ENCODE measurements around the gene NEUROG1. TPM values are rescaled to one million over a fixed set of nuclear protein-coding genes. Genes with fewer than 3 reads are reported as not detected.
"Not testable (repeated sequence)": the region's sequence is repeated elsewhere in the genome, so short reads cannot be mapped to it uniquely, and the experiment has no call there.

NEUROG1 gene
- total RNA-seq, 4 donors from 2014 or later = not detected

DNA sequence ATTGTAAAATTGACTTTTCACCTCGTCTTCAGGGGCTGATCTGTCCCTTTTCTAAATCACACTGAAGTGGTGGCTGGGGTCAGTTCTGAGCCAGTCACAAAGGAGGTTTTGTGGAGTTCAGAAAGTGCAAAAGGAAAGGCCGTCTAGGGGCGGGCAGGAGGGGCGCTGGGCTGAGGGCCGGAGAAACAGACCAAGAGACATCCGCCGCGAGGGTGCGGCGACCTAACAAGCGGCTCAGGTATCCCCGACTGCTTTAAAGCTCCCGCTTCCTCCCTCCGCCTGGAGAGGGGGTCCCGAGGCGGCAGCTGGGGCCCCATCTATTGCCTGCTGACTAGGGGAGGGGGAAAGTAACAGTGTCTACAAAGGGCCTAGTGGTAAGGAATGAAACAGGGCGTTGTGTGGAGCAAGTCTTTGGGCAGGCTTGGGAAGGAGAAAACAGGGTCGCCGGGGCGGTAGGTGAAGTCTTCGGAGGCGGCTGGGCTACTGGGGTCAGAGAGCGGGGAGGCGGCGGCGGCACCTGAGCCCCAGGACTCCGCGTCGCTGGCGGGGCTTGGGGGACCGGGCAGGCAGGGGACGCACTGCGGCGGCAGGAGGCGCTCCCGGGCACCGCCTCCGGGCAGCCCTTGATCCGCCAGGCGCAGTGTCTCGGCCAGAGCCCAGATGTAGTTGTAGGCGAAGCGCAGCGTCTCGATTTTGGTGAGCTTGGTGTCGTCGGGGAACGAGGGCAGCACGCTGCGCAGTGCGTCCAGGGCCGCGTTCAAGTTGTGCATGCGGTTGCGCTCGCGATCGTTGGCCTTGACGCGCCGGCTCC lies 950 bp downstream of the NEUROG1 start:
- no peaks in the 10 kb centered on the region for H3K36me3 ChIP-seq
- WGBS, 2 donors = 4% methylated on average over 29 to 34 of the region's 61 CpGs
- no peak for DNase-seq
- intact Hi-C loops (cut with DNase I) = no loop called here
- H3K27me3 ChIP-seq = peaks cover 33% of the 10 kb centered on the region
- no peaks in the 10 kb centered on the region for H3K9me3 ChIP-seq
- peaks cover 0 to 14% of the 10 kb centered on the region in 2 donors for H3K4me1 ChIP-seq
- no peak overlapping the region for H3K27ac ChIP-seq
- H3K4me3 ChIP-seq (replicated peaks in 1 of 3) = no peak overlapping the region
- TF ChIP-seq, protein P1, sequence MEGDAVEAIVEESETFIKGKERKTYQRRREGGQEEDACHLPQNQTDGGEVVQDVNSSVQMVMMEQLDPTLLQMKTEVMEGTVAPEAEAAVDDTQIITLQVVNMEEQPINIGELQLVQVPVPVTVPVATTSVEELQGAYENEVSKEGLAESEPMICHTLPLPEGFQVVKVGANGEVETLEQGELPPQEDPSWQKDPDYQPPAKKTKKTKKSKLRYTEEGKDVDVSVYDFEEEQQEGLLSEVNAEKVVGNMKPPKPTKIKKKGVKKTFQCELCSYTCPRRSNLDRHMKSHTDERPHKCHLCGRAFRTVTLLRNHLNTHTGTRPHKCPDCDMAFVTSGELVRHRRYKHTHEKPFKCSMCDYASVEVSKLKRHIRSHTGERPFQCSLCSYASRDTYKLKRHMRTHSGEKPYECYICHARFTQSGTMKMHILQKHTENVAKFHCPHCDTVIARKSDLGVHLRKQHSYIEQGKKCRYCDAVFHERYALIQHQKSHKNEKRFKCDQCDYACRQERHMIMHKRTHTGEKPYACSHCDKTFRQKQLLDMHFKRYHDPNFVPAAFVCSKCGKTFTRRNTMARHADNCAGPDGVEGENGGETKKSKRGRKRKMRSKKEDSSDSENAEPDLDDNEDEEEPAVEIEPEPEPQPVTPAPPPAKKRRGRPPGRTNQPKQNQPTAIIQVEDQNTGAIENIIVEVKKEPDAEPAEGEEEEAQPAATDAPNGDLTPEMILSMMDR (IDR thresholded peaks at IDR 0.05) = no peak
- no peak for TF ChIP-seq POLR2A (IDR thresholded peaks at IDR 0.05)

DNA sequence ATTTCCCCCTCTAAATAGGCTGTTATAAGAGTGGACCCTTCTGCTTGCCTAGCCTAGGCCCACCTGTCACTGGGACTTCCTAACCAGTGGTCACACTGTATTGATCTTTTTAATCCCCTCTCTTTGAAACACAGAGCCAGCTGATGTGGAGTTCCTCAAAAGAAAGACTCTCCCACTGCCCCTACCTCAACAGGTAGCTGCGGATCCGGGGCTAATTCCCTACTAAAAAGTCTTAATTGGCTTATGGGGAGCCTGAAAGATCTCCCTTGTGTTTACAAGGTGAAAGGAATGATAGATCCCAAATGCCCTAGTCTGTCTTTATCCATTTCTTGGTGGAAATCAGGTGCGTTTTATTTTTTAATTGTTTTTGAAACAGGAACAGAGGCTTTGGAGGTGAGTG lies 2.0 kb downstream of the NEUROG1 start:
- Histone ChIP-seq H3K27ac (no peak overlapping the region), H3K9me3 (no peaks in the 10 kb centered on the region), H3K27me3 (peaks cover 33% of the 10 kb centered on the region), H3K4me1 (peaks cover 0 to 14% of the 10 kb centered on the region in 2 donors), H3K36me3 (no peaks in the 10 kb centered on the region), H3K4me3 (replicated peaks in 1 of 3) (no peak overlapping the region)
- DNase-seq = no peak
- intact Hi-C loops (cut with DNase I) = no loop called here
- WGBS, 2 donors = 14 to 15% methylated on average over 3 of the region's 3 CpGs
- no peak for TF ChIP-seq POLR2A (IDR thresholded peaks at IDR 0.05)
- TF ChIP-seq, protein P1 (IDR thresholded peaks at IDR 0.05) = no peak

DNA sequence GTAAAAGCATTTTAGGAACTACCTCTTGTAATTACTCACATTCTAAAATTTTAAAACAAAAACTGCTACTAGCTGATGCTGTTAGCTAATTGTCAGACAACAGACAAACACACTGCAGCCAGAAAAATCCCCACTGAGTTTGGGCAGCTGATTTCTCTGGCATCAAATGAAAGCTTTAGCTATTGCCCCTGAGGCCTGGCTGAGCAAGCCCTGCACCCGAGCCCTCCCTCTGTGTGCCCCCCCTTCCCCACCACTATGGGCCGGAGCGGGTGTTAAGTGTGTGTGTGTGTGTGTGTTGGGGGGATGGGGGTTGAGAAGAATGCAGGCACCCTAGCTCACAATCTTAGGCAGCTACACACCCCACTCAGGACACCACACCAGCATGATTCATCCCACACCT lies 2.4 kb downstream of the NEUROG1 start:
- no peak for DNase-seq
- H3K27me3 ChIP-seq = peaks cover 33% of the 10 kb centered on the region
- peaks cover 0 to 14% of the 10 kb centered on the region in 2 donors for H3K4me1 ChIP-seq
- H3K36me3 ChIP-seq = no peaks in the 10 kb centered on the region
- WGBS, 2 donors = 15 to 26% methylated on average over 3 of the region's 3 CpGs
- H3K27ac ChIP-seq = no peak overlapping the region
- H3K4me3 ChIP-seq (replicated peaks in 1 of 3) = no peak overlapping the region
- no peaks in the 10 kb centered on the region for H3K9me3 ChIP-seq
- no peak for TF ChIP-seq POLR2A (IDR thresholded peaks at IDR 0.05)
- TF ChIP-seq, protein P1 (IDR thresholded peaks at IDR 0.05) = no peak
- intact Hi-C loops (cut with DNase I) = no loop called here

DNA sequence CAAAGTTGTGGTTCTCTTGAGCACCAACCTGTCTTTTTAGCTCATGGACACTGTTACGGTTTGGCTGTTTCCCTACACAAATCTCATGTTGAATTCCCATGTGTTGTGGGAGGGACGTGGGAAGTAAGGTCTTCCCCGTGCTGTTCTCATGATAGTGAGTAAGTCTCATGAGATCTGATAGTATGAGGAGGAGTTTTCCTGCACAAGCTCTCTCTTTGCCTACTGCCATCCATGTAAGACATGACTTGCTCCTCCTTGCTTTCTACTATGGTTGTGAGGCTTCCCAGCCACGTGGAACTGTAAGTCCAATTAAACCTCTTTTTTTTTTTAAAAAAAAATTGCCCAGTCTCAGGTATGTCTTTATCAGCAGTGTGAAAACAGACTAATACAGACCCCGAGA lies 6.2 kb downstream of the NEUROG1 start:
- DNase-seq; H3K9me3 ChIP-seq; H3K27ac ChIP-seq; H3K4me3 ChIP-seq (replicated peaks in 1 of 3); H3K27me3 ChIP-seq; intact Hi-C loops (cut with DNase I); H3K4me1 ChIP-seq; H3K36me3 ChIP-seq: not testable (repeated sequence)
- 64 to 77% methylated on average over 5 of the region's 5 CpGs for WGBS, 2 donors

DNA sequence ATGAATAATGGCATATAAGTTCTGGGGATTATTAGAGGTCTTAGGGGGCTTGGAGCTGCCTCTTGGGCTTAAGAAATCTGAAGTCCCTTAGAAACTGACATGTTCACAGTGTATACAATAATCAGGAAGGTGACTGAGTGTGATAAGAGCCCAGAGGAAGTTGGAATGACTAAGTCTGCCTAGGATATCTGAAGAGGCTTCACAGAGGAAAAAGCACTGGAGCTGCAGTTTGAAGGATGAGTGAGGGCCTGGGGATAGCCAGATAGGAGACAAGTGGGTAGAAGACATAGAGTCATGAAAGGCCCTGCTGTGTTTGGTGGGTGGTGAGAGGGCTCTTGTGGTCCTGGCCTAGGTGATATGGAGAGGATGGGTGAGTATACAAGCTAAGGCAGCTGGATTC lies 8.8 kb downstream of the NEUROG1 start:
- Histone ChIP-seq H3K4me3 (replicated peaks in 1 of 3) (no peak overlapping the region), H3K9me3 (no peaks in the 10 kb centered on the region), H3K4me1 (no peaks in the 10 kb centered on the region), H3K27ac (no peak overlapping the region), H3K36me3 (no peaks in the 10 kb centered on the region), H3K27me3 (no peaks in the 10 kb centered on the region)
- TF ChIP-seq POLR2A (IDR thresholded peaks at IDR 0.05) = no peak
- TF ChIP-seq, protein P1 (IDR thresholded peaks at IDR 0.05) = no peak
- intact Hi-C loops (cut with DNase I) = no loop called here
- no peak for DNase-seq

Measured in thyroid gland (tissue), 4 donors.